Spleen (tissue), 3 donors: ENCODE data around the gene DAB1.

ENCODE experiments used
- POLR2A ChIP-seq, 3 donors: fragments of 450-650 bp; IDR thresholded peaks; one replicate each; pipeline ENCODE4 v1.5.1; 2017; ENCODE audit warnings: antibody characterized with exemption in 3 of 3, mild to moderate bottlenecking in 1 of 3
- POLR2AphosphoS5 ChIP-seq, 3 donors: sonication (generic); formaldehyde crosslinking; IDR thresholded peaks; one replicate each; pipeline ENCODE4 v1.5.1; 2017; ENCODE audit warnings: antibody characterized with exemption in 3 of 3

GRCh38 chr1:57146100-57146499 is 277.8 kb downstream of the DAB1 start:
- TF ChIP-seq POLR2A (IDR thresholded peaks at IDR 0.05) = no peak
- no peak for TF ChIP-seq POLR2AphosphoS5 (IDR thresholded peaks at IDR 0.05)
